IPS DF 6.9 (cell line): ENCODE results near the gene LSM3.

Source experiments
- DNase-seq: peaks from one replicate; pipeline ENCODE4 v3.0.0-alpha.2; 2013; ENCODE audit warnings: low read depth, low spot score
- H3K27ac ChIP-seq: one replicate; pipeline ENCODE4 v1.5.1; 2013; ENCODE audit warnings: low read length, control low read depth
- H3K27me3 ChIP-seq: 2 replicates; pipeline ENCODE4 v1.6.1; 2013; ENCODE audit warnings: mild to moderate bottlenecking, low read length; ENCODE audit not compliant: control insufficient read depth, insufficient read depth
- H3K36me3 ChIP-seq: 2 replicates; pipeline ENCODE4 v1.6.1; 2013; ENCODE audit warnings: low read length; ENCODE audit not compliant: control insufficient read depth, insufficient read depth
- H3K4me1 ChIP-seq: 2 replicates; pipeline ENCODE4 v1.6.1; 2013; ENCODE audit warnings: low read length; ENCODE audit not compliant: control insufficient read depth, insufficient read depth
- H3K4me3 ChIP-seq: 2 replicates; pipeline ENCODE4 v1.5.1; 2013; ENCODE audit warnings: mild to moderate bottlenecking, low read length
- H3K9me3 ChIP-seq: 2 replicates; pipeline ENCODE4 v1.6.1; 2013; ENCODE audit warnings: low read length, inconsistent platforms; ENCODE audit not compliant: control insufficient read depth, insufficient read depth
- WGBS: extraction: QIAGEN DNeasy Blood & Tissue Kit; methylation state at CpG from one replicate; pipeline ENCODE4 v1.1.7; 2013; ENCODE audit warnings: mixed read lengths, missing lambda C conversion rate; ENCODE audit not compliant: insufficient read length, insufficient coverage; 5-methylcytosine and 5-hydroxymethylcytosine counted together

Gene LSM3

GRCh38 chr3:14240366-14240765 is 61.7 kb downstream of the LSM3 start:
- Histone ChIP-seq H3K4me1 (no peaks in the 10 kb centered on the region), H3K36me3 (no peaks in the 10 kb centered on the region), H3K27ac (no peak overlapping the region), H3K9me3 (no peaks in the 10 kb centered on the region; the same call in 1 of the 2 replicates), H3K27me3 (no peaks in the 10 kb centered on the region), H3K4me3 (no peak overlapping the region)
- DNase-seq, result no peak
- WGBS, result no CpG with 5 or more reads among the region's 4 CpGs

- no peaks in the 10 kb centered on the region for H3K27me3 ChIP-seq
- no peak overlapping the region for H3K4me3 ChIP-seq
- no peak overlapping the region for H3K27ac ChIP-seq
- no peaks in the 10 kb centered on the region; the same call in 1 of the 2 replicates for H3K9me3 ChIP-seq
- no peaks in the 10 kb centered on the region for H3K4me1 ChIP-seq
- DNase-seq, result no peak
- WGBS, result no CpG with 5 or more reads among the region's 3 CpGs
- H3K36me3 ChIP-seq, result no peaks in the 10 kb centered on the region
Observed at GRCh38 chr3:14241716-14242115, 63.1 kb downstream of the LSM3 start.

GRCh38 chr3:14242490-14243311 is 64.1 kb downstream of the LSM3 start:
- Histone ChIP-seq H3K27ac (no peak overlapping the region), H3K4me1 (no peaks in the 10 kb centered on the region), H3K4me3 (no peak overlapping the region), H3K36me3 (no peaks in the 10 kb centered on the region), H3K9me3 (no peaks in the 10 kb centered on the region), H3K27me3 (no peaks in the 10 kb centered on the region)
- WGBS, result no CpG with 5 or more reads among the region's 12 CpGs
- no peak for DNase-seq

DNA sequence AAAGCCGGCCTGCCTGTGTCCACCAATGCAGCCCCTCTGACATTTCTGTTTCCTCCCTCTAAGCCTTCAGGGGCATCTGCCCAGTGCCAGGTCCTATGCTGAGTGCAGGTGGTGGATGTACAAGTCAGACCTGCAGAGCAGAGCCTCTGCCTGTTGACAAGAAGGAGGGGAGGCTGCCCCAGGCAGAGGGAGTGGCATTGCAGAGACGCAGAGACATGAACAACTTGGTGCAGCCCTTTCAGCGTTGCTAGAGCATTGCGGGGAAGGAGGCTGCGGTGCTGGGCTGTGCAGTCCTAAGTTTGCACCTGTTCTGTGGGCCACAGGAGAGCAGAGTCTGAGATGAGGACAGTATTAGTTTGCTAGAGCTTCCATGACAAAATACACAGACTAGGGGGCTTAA is 65.2 kb downstream of the LSM3 start:
- WGBS, result no CpG with 5 or more reads among the region's 5 CpGs
- Histone ChIP-seq H3K36me3 (no peaks in the 10 kb centered on the region), H3K9me3 (no peaks in the 10 kb centered on the region), H3K4me1 (no peaks in the 10 kb centered on the region), H3K27me3 (no peaks in the 10 kb centered on the region), H3K4me3 (no peak overlapping the region), H3K27ac (no peak overlapping the region)
- no peak for DNase-seq

DNA sequence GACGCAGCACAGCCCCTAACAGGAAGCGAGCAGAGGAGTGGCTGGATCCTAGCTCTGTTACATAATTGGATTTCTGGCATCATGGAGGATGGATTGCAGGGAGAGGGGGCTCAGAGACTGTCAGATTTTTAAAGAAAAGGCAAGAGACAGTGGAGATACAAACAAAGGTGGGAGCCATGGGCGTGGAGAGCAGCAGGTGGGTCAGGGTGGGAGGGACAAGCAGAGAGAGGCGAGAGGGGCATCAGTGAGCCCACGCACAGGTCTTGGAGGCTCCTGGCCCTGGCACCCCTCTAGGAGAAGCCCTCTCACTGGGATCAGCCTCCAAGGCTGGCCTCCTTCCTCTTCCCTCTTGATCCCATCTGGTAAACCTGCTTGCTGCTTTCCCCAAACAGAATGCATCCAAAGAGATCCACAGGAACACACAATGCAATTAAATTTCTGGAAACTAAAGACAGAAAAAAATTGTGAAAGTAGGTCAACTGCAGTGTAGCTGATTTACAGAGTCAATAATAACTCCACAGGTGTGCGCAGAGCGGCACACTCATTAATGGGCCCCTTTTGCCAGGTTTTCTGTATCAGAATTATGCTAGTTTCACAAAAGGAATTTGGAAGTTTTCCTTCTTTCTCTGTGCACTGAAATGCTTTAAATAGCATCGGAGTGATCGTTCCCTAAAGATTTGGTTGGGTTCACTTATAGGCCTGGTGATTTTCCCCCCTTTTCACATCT is 66.1 kb downstream of the LSM3 start:
- no peaks in the 10 kb centered on the region for H3K9me3 ChIP-seq
- no peaks in the 10 kb centered on the region for H3K4me1 ChIP-seq
- H3K36me3 ChIP-seq, result no peaks in the 10 kb centered on the region
- WGBS, result no CpG with 5 or more reads among the region's 9 CpGs
- DNase-seq, result no peak
- H3K27ac ChIP-seq, result no peak overlapping the region
- H3K27me3 ChIP-seq, result no peaks in the 10 kb centered on the region
- H3K4me3 ChIP-seq, result no peak overlapping the region

GRCh38 chr3:14245248-14245639 is 66.6 kb downstream of the LSM3 start:
- H3K9me3 ChIP-seq, result no peaks in the 10 kb centered on the region
- H3K27me3 ChIP-seq, result no peaks in the 10 kb centered on the region
- H3K4me1 ChIP-seq, result no peaks in the 10 kb centered on the region
- H3K27ac ChIP-seq, result no peak overlapping the region
- H3K36me3 ChIP-seq, result no peaks in the 10 kb centered on the region
- no peak overlapping the region for H3K4me3 ChIP-seq
- no peak for DNase-seq
- no CpG with 5 or more reads among the region's 6 CpGs for whole genome bisulfite sequencing

GRCh38 chr3:14245822-14246221 is 67.2 kb downstream of the LSM3 start:
- WGBS, result no CpG with 5 or more reads among the region's 3 CpGs
- H3K27me3 ChIP-seq, result no peaks in the 10 kb centered on the region
- no peak overlapping the region for H3K4me3 ChIP-seq
- no peaks in the 10 kb centered on the region for H3K9me3 ChIP-seq
- no peak for DNase-seq
- no peak overlapping the region for H3K27ac ChIP-seq
- no peaks in the 10 kb centered on the region for H3K36me3 ChIP-seq
- H3K4me1 ChIP-seq, result no peaks in the 10 kb centered on the region

DNA sequence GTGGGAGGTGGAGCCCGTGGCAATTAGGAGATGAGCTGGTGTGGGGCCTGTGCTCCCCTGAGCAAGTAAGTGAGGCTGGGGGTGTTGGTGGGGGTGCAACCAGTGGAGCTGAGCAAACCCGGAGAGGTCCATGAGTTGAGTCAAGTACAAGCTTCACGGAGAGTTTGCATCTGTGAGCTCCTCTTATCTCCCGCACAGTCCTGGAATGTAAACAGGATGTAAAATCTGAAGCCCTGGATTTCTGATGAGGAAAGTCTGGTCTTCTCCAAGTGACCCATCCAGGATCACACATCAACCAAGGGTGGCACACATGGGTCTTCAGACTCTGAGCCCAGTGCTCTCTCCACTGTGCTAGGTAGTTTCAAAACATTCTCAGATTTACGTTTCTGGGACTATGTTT is 67.8 kb downstream of the LSM3 start:
- Histone ChIP-seq H3K27ac (no peak overlapping the region), H3K4me3 (no peak overlapping the region), H3K27me3 (no peaks in the 10 kb centered on the region), H3K9me3 (no peaks in the 10 kb centered on the region), H3K36me3 (no peaks in the 10 kb centered on the region), H3K4me1 (no peaks in the 10 kb centered on the region)
- DNase-seq, result no peak
- WGBS, result no CpG with 5 or more reads among the region's 5 CpGs

DNA sequence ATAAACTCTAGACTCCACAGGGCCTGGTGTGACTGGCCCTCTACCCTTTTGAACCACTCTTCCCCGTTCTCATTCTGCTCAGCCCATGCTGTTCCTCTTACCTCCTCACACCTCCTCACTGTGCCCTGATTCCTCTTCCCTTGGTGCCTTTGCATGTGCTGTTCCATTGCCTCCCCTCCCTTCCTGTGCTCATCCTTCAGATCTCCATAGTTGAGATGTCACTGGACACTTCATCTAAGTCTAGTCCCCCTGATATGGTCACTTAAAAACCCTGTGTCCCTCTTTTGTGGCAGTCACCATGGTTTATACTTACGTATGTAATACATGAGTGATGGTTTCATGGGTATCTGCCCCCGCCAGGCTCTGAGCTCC is 69.8 kb downstream of the LSM3 start:
- Histone ChIP-seq H3K9me3 (no peaks in the 10 kb centered on the region), H3K4me1 (no peaks in the 10 kb centered on the region), H3K4me3 (no peak overlapping the region), H3K27me3 (no peaks in the 10 kb centered on the region), H3K27ac (no peak overlapping the region), H3K36me3 (no peaks in the 10 kb centered on the region)
- no CpG with 5 or more reads among the region's 3 CpGs for WGBS
- DNase-seq, result no peak

DNA sequence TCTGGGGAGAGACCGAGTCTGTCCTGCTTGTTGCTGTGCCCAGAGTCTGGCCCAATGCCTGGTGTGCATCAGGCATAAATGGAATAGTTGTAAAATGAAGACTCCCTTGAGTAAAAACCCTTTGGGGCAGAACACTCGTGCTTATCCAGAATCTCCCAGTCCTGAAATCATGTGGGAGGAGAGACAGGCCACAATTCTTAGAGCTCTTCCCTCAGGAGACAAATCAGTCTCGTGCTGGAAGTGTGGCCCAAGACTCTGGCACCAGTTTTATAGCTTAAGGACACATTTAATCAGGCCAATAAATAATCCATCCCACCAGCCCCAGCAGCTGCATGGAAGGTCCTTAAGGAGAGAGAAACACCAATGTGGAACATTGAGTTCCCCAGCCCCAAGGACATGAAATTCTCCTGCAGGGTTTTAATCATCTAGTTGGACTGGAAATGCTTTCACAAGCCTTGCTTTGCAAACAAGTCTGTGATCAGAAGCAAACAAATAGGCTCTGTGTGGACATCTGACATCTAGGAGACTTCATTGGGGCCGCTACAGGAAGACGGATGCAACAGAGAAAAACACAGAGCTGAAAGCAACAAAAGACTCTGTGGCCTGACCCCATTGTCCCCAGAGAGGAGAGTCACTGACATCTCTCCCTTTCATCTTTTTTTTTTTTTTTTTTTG is 70.4 kb downstream of the LSM3 start:
- no peaks in the 10 kb centered on the region for H3K9me3 ChIP-seq
- no CpG with 5 or more reads among the region's 5 CpGs for WGBS
- H3K36me3 ChIP-seq, result no peaks in the 10 kb centered on the region
- H3K27me3 ChIP-seq, result no peaks in the 10 kb centered on the region
- no peak overlapping the region for H3K4me3 ChIP-seq
- no peak overlapping the region for H3K27ac ChIP-seq
- H3K4me1 ChIP-seq, result no peaks in the 10 kb centered on the region
- no peak for DNase-seq
